GM21423 (cell line): ENCODE results near the gene ANKRD30BL.
"Not testable (repeated sequence)": the region's sequence is repeated elsewhere in the genome, so short reads cannot be mapped to it uniquely, and the experiment has no call there.

Source experiments
- ATAC-seq: cut with Tn5 transposase; IDR thresholded peaks from one replicate; pipeline ENCODE4 v1.9.1; 2021; ENCODE audit warnings: mild to moderate bottlenecking, moderate library complexity; ENCODE audit not compliant: unreplicated experiment

Gene ANKRD30BL, protein sequence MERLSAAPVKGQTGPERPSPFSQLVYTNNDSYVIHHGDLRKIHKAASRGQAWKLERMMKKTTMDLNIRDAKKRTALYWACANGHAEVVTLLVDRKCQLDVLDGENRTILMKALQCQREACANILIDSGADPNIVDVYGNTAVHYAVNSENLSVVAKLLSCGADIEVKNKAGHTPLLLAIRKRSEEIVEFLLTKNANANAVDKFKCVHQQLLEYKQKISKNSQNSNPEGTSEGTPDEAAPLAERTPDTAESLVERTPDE

DNA sequence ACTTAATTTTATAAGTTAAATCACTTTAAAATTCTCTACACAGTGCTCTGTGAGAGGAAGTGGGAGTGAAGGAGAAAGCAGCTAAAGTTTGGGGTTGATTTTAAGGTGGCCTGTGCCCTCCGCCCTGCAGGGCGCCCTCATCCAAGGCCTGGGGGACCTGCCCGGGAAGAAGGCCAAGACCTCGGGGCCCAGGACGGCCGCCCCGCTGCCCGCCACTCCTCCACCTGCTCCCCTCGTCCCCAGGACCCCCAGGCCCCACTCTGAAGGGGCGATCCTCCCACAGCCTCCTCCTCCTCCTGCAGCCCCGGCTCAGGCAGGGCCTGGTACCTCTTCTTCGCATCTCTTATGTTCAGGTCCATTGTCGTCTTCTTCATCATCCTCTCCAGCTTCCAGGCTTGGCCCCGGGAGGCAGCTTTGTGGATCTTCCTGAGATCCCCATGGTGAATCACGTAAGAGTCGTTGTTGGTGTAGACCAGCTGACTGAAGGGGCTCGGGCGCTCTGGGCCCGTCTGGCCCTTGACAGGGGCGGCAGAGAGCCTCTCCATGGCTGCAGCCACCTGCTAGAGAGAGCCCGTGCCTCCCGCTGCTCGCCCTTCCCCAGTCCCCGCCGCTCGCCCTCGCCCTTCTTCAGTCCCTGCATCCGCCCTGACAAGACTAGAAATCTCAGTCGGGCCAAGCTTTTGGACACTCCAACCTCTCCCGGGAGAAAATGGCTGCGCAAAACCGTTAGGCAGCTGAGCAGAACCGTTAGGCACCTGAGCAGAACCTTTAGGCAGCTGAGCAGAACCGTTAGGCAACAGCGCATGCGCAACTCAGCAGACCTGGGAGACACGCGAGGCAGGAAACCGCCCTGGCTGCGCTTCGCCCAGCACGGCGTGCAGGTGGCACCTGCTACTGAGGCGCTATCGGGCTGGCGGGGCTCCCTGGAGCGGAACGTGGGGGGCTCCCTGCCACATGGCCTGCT, at the start of gene ANKRD30BL:
Gene ANKRD30BL (minus strand): TSS at position 792 of the 964 bp plus-strand sequence. CDS start 247 bp downstream, at position 545.
- not testable (repeated sequence) for ATAC-seq

DNA sequence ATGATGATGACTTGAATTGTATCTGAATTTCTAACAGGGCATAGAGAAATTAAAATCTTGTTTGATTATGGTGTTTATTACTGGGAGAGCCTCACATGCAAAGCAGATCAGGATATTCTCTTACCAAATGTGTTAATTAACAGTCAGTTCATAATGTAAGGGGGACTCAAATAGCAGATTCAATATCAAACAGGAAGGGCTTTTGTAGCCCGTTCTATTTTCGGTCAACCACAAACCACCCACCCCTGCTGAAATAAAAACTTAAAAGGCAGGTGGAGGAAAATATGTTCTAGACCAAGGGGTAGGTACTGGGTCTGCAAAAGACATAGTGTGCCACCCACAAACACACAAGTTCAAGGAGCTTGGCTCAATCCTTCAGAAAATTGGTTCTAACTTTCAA, 41.1 kb upstream of the ANKRD30BL start:
- ATAC-seq: not testable (repeated sequence)

DNA sequence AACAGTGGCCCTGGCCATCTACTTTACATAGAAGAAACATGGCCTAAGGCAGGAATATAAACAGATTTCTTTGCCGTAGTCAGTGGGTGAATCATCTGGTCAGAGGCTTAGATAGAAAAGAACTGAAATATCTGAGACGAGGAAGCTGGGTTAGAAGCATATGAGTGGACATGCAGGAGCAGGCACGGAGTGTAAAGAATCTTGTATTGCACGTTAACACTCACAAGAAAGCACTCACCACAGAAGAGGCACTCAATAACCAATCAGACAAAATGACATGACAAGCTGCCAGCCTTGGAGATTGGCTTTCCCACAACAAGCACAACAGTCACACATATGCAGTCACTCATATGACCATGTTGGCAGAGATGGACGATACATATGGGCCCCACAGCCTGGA, 31.1 kb upstream of the ANKRD30BL start:
- not testable (repeated sequence) for ATAC-seq

DNA sequence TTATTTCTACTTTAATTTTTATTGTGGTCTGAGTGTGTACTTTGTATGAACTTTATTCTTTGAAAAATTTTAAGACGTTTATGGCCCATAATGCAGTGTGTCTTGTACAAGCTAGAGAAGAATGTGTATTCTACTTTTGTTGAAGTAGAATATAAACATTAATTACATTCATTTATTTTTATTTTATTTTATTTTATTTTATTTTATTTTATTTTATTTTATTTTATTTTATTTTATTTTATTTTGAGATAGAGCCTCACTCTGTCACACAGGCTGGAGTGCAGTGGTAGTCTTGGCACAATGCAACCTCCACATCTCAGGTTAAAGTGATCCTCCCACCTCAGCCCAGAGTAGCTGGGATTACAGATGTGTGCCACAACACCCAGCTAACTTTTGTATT, 5.3 kb upstream of the ANKRD30BL start:
- not testable (repeated sequence) for ATAC-seq

DNA sequence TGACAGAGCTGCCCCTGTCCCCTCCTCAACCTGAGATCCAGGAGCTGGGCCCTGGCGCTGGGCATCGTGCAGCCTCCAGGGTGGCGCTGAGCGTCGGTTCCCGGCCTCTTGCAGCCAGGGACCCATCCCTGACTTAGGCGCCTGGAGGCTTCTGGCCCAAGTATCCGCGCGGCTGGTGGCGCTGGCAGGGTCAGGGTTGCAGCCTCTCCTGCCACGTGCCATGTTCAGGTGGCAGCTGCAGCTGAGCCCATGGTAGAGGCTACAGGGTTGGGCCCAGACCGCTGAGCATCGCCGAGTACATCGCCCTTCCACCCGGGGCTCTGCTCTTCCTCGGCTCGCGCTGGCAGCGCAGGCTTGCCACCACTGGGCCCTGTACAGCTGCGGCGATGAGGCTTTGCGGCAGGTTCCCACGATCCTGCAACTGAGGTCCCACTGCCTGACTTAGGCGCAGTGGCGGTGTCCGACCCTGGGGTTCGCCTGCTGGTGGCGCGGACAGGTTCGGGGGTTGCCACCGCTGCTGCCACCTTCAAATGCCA, 441 bp upstream of the ANKRD30BL start:
- not testable (repeated sequence) for ATAC-seq

DNA sequence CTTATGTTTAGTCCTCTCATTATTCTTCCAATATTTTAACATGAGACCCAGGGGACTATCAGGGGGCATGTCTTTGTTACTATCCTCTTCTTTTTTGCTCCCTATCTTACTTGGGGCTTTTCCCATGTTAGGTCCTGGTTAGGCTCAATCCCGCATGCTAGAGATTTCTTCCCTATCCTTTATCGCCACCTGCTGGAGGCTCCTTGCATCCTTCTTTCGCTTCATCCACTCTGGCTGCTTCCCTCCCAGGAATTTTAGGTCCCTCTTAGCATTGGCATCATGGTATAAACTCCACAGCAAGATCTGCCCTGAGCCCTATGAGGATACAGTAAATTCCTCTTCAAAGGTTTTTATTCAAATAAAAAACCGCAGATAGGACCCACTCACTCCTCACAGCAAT, 15.0 kb downstream of the ANKRD30BL start:
- not testable (repeated sequence) for ATAC-seq
